HEK293 (cell line): ENCODE data around the gene IMP3.

ENCODE experiments used
- IKZF3 ChIP-seq: fragments of 450-650 bp; IDR thresholded peaks from 2 replicates; pipeline ENCODE4 v1.5.0; 2018; ENCODE audit warnings: missing biosample characterization, mild to moderate bottlenecking, missing genetic modification characterization, moderate library complexity
- KLF16 ChIP-seq: fragments of 450-650 bp; formaldehyde crosslinking; IDR thresholded peaks from 2 replicates; pipeline ENCODE4 v1.5.1; 2017; ENCODE audit warnings: missing biosample characterization, missing genetic modification characterization
- KLF8 ChIP-seq: fragments of 450-650 bp; formaldehyde crosslinking; IDR thresholded peaks from 2 replicates; pipeline ENCODE4 v1.5.1; 2016; ENCODE audit warnings: missing biosample characterization, missing genetic modification characterization
- KLF9 ChIP-seq: fragments of 450-650 bp; formaldehyde crosslinking; IDR thresholded peaks from 2 replicates; pipeline ENCODE4 v1.5.1; 2016; ENCODE audit warnings: missing biosample characterization, missing genetic modification characterization, low read depth
- RBAK ChIP-seq: fragments of 450-650 bp; formaldehyde crosslinking; IDR thresholded peaks from 2 replicates; pipeline ENCODE4 v1.5.1; 2016; ENCODE audit warnings: missing biosample characterization, missing genetic modification characterization
- SCRT1 ChIP-seq: fragments of 450-650 bp; formaldehyde crosslinking; IDR thresholded peaks from 2 replicates; pipeline ENCODE4 v1.5.1; 2016; ENCODE audit warnings: missing biosample characterization, missing genetic modification characterization, borderline replicate concordance
- SCRT2 ChIP-seq: fragments of 450-650 bp; formaldehyde crosslinking; IDR thresholded peaks from 2 replicates; pipeline ENCODE4 v1.5.1; 2016; ENCODE audit warnings: missing biosample characterization, missing genetic modification characterization
- SP3 ChIP-seq: fragments of 450-650 bp; formaldehyde crosslinking; IDR thresholded peaks from 2 replicates; pipeline ENCODE4 v1.5.1; 2016; ENCODE audit warnings: missing biosample characterization, missing genetic modification characterization
- ZBTB7A ChIP-seq: fragments of 450-650 bp; formaldehyde crosslinking; IDR thresholded peaks from 2 replicates; pipeline ENCODE4 v1.5.1; 2016; ENCODE audit warnings: low read depth, missing biosample characterization, missing genetic modification characterization
- ZEB2 ChIP-seq: fragments of 450-650 bp; formaldehyde crosslinking; IDR thresholded peaks from 2 replicates; pipeline ENCODE4 v1.5.1; 2016; ENCODE audit warnings: missing biosample characterization, missing genetic modification characterization
- ZFP37 ChIP-seq: fragments of 450-650 bp; formaldehyde crosslinking; IDR thresholded peaks from 2 replicates; pipeline ENCODE4 v1.5.1; 2016; ENCODE audit warnings: missing biosample characterization, missing genetic modification characterization
- ZNF10 ChIP-seq: fragments of 450-650 bp; formaldehyde crosslinking; IDR thresholded peaks from 2 replicates; pipeline ENCODE4 v1.5.1; 2017; ENCODE audit warnings: missing biosample characterization, missing genetic modification characterization
- ZNF140 ChIP-seq: fragments of 450-650 bp; formaldehyde crosslinking; IDR thresholded peaks from 2 replicates; pipeline ENCODE4 v1.5.1; 2016; ENCODE audit warnings: missing biosample characterization, missing genetic modification characterization
- ZNF175 ChIP-seq: fragments of 450-650 bp; formaldehyde crosslinking; IDR thresholded peaks from 2 replicates; pipeline ENCODE4 v1.5.1; 2016; ENCODE audit warnings: missing biosample characterization, missing genetic modification characterization
- ZNF211 ChIP-seq: fragments of 450-650 bp; formaldehyde crosslinking; IDR thresholded peaks from 2 replicates; pipeline ENCODE4 v1.5.1; 2016; ENCODE audit warnings: low read depth, missing biosample characterization, missing genetic modification characterization
- ZNF324 ChIP-seq: fragments of 450-650 bp; formaldehyde crosslinking; IDR thresholded peaks from 2 replicates; pipeline ENCODE4 v1.5.1; 2016; ENCODE audit warnings: missing biosample characterization, missing genetic modification characterization
- ZNF394 ChIP-seq: fragments of 450-650 bp; formaldehyde crosslinking; IDR thresholded peaks from 2 replicates; pipeline ENCODE4 v1.5.1; 2016; ENCODE audit warnings: missing biosample characterization, missing genetic modification characterization, mild to moderate bottlenecking, moderate library complexity, borderline replicate concordance
- ZNF426 ChIP-seq: fragments of 450-650 bp; formaldehyde crosslinking; IDR thresholded peaks from 2 replicates; pipeline ENCODE4 v1.5.1; 2017; ENCODE audit warnings: missing biosample characterization, missing genetic modification characterization, mild to moderate bottlenecking, inconsistent platforms, moderate library complexity
- ZNF521 ChIP-seq: fragments of 450-650 bp; formaldehyde crosslinking; IDR thresholded peaks from 2 replicates; pipeline ENCODE4 v1.5.1; 2017; ENCODE audit warnings: missing biosample characterization, mild to moderate bottlenecking, missing genetic modification characterization
- ZNF555 ChIP-seq: fragments of 450-650 bp; formaldehyde crosslinking; conservative IDR thresholded peaks from 2 replicates; pipeline ENCODE4 v1.5.1; 2017; ENCODE audit warnings: missing biosample characterization, mild to moderate bottlenecking, missing genetic modification characterization, inconsistent platforms
- ZNF558 ChIP-seq: fragments of 450-650 bp; formaldehyde crosslinking; IDR thresholded peaks from 2 replicates; pipeline ENCODE4 v1.5.1; 2016; ENCODE audit warnings: missing biosample characterization, missing genetic modification characterization
- ZNF621 ChIP-seq: fragments of 450-650 bp; formaldehyde crosslinking; IDR thresholded peaks from 2 replicates; pipeline ENCODE4 v1.5.1; 2017; ENCODE audit warnings: missing biosample characterization, missing genetic modification characterization
- ZNF664 ChIP-seq: fragments of 450-650 bp; formaldehyde crosslinking; IDR thresholded peaks from 2 replicates; pipeline ENCODE4 v1.5.1; 2016; ENCODE audit warnings: missing biosample characterization, missing genetic modification characterization
- ZNF792 ChIP-seq: fragments of 450-650 bp; formaldehyde crosslinking; IDR thresholded peaks from 2 replicates; pipeline ENCODE4 v1.5.1; 2016; ENCODE audit warnings: missing biosample characterization, missing genetic modification characterization
- ZNF837 ChIP-seq: fragments of 450-650 bp; formaldehyde crosslinking; IDR thresholded peaks from 2 replicates; pipeline ENCODE4 v1.5.1; 2016; ENCODE audit warnings: missing biosample characterization, missing genetic modification characterization
- ZXDB ChIP-seq: fragments of 450-650 bp; formaldehyde crosslinking; IDR thresholded peaks from 2 replicates; pipeline ENCODE4 v1.5.1; 2016; ENCODE audit warnings: missing biosample characterization, missing genetic modification characterization
- TF ChIP-seq, protein P1 (sequence below): fragments of 450-650 bp; formaldehyde crosslinking; IDR thresholded peaks from 2 replicates; pipeline ENCODE4 v1.5.1; 2016; ENCODE audit warnings: missing biosample characterization, missing genetic modification characterization
- TF ChIP-seq, protein P2 (sequence below): fragments of 450-650 bp; formaldehyde crosslinking; IDR thresholded peaks from 2 replicates; pipeline ENCODE4 v1.5.1; 2016; ENCODE audit warnings: missing biosample characterization, missing genetic modification characterization
- TF ChIP-seq, protein P3 (sequence below): fragments of 450-650 bp; formaldehyde crosslinking; optimal IDR thresholded peaks from 2 replicates; pipeline ENCODE3; 2016; ENCODE audit warnings: missing biosample characterization, mild to moderate bottlenecking, missing genetic modification characterization
- TF ChIP-seq, protein P4 (sequence below): fragments of 450-650 bp; formaldehyde crosslinking; IDR thresholded peaks from 2 replicates; pipeline ENCODE4 v1.5.1; 2016; ENCODE audit warnings: missing biosample characterization, missing genetic modification characterization
- TF ChIP-seq, protein P5 (sequence below): fragments of 450-650 bp; formaldehyde crosslinking; IDR thresholded peaks from 2 replicates; pipeline ENCODE4 v1.5.0; 2017; ENCODE audit warnings: missing biosample characterization, missing genetic modification characterization, borderline replicate concordance

The IMP3 gene

DNA sequence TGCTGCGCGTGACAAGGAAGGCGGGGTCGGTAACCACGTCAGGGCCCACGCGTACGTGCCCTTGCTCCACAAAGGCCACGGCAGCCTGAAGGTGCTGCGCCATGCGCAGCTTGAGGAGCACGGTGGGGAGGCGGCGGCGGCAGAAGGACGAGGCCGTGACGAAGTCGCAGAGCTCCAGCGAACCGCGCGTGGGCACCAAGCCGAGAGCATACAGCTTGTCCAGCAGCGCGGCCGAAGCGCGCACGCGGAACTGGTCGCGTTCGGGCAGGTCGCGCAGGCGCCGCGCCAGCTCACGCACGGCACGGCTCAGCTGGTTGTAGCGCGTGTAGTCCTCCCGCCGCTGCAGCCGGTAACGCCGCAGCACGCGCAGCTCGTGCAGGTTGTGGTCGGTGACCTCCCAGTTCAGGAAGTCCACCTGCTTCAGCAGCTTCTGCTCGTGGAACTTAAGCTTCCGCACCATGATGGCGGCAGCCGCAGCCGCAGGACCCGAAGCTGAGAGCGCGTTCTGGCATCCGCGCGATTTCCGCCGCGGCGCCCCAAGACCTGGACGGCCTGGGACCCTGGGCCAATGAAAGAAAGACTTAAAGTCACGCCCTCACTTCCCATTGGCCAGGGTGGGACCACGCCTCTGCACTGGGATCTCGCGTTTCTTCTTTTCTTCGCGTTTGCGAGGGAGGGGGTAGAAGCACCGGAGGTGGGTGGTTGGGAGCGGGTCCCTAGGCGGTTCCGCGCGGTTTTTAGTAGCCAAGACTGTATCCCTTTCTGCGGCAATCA is at the start of gene IMP3 (continued):
- TF ChIP-seq ZNF521: no peak
- no peak for TF ChIP-seq ZNF621 (tag by site-specific recombination)
- peak; percentile 87 for TF ChIP-seq ZNF792 (tag by site-specific recombination)
- TF ChIP-seq ZNF175 (tag by site-specific recombination): no peak
- TF ChIP-seq ZXDB: peak; percentile 78
- TF ChIP-seq KLF8 (tag by site-specific recombination): peak; percentile 86
- TF ChIP-seq SCRT2: peak; percentile 56; the same call in 1 of the 2 replicates
- 0 out of 2 replicates have a peak, but pooled peaks have one; percentile 50 for TF ChIP-seq ZNF837 (tag by site-specific recombination)
- TF ChIP-seq, protein P1, sequence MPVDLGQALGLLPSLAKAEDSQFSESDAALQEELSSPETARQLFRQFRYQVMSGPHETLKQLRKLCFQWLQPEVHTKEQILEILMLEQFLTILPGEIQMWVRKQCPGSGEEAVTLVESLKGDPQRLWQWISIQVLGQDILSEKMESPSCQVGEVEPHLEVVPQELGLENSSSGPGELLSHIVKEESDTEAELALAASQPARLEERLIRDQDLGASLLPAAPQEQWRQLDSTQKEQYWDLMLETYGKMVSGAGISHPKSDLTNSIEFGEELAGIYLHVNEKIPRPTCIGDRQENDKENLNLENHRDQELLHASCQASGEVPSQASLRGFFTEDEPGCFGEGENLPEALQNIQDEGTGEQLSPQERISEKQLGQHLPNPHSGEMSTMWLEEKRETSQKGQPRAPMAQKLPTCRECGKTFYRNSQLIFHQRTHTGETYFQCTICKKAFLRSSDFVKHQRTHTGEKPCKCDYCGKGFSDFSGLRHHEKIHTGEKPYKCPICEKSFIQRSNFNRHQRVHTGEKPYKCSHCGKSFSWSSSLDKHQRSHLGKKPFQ (tag by site-specific recombination): peak; percentile 45; the same call in 1 of the 2 replicates
- TF ChIP-seq ZNF664 (tag by site-specific recombination): no peak
- TF ChIP-seq, protein P2, sequence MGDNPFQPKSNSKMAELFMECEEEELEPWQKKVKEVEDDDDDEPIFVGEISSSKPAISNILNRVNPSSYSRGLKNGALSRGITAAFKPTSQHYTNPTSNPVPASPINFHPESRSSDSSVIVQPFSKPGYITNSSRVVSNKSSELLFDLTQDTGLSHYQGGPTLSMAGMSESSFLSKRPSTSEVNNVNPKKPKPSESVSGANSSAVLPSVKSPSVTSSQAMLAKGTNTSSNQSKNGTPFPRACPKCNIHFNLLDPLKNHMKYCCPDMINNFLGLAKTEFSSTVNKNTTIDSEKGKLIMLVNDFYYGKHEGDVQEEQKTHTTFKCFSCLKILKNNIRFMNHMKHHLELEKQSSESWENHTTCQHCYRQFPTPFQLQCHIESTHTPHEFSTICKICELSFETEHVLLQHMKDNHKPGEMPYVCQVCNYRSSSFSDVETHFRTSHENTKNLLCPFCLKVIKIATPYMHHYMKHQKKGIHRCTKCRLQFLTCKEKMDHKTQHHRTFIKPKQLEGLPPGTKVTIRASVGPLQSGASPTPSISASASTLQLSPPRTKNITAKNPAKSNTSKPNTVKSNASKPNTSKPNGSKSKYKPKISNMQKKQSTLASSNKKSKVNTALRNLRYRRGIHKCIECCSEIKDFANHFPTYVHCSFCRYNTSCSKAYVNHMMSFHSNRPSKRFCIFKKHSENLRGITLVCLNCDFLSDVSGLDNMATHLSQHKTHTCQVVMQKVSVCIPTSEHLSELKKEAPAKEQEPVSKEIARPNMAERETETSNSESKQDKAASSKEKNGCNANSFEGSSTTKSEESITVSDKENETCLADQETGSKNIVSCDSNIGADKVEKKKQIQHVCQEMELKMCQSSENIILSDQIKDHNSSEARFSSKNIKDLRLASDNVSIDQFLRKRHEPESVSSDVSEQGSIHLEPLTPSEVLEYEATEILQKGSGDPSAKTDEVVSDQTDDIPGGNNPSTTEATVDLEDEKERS (tag by site-specific recombination): no peak
- TF ChIP-seq, protein P3, sequence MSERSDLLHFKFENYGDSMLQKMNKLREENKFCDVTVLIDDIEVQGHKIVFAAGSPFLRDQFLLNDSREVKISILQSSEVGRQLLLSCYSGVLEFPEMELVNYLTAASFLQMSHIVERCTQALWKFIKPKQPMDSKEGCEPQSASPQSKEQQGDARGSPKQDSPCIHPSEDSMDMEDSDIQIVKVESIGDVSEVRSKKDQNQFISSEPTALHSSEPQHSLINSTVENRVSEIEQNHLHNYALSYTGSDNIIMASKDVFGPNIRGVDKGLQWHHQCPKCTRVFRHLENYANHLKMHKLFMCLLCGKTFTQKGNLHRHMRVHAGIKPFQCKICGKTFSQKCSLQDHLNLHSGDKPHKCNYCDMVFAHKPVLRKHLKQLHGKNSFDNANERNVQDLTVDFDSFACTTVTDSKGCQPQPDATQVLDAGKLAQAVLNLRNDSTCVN (tag by site-specific recombination): peak; percentile 100
- TF ChIP-seq KLF9 (tag by site-specific recombination): peak; percentile 50; the same call in 1 of the 2 replicates
- TF ChIP-seq RBAK (tag by site-specific recombination): no peak
- TF ChIP-seq ZNF211: no peak
- TF ChIP-seq ZNF324: peak; percentile 21; the same call in 1 of the 2 replicates
- TF ChIP-seq, protein P4, sequence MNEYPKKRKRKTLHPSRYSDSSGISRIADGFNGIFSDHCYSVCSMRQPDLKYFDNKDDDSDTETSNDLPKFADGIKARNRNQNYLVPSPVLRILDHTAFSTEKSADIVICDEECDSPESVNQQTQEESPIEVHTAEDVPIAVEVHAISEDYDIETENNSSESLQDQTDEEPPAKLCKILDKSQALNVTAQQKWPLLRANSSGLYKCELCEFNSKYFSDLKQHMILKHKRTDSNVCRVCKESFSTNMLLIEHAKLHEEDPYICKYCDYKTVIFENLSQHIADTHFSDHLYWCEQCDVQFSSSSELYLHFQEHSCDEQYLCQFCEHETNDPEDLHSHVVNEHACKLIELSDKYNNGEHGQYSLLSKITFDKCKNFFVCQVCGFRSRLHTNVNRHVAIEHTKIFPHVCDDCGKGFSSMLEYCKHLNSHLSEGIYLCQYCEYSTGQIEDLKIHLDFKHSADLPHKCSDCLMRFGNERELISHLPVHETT (tag by site-specific recombination): no peak
- no peak; the same call in 1 of the 2 replicates for TF ChIP-seq ZNF394 (tag by site-specific recombination)
- TF ChIP-seq SP3 (tag by site-specific recombination): peak; percentile 96
- TF ChIP-seq ZEB2 (tag by site-specific recombination): peak; percentile 86
- no peak for TF ChIP-seq ZNF555
- TF ChIP-seq SCRT1 (tag by site-specific recombination): no peak
- TF ChIP-seq ZNF10 (tag by site-specific recombination): no peak
- TF ChIP-seq, protein P5, sequence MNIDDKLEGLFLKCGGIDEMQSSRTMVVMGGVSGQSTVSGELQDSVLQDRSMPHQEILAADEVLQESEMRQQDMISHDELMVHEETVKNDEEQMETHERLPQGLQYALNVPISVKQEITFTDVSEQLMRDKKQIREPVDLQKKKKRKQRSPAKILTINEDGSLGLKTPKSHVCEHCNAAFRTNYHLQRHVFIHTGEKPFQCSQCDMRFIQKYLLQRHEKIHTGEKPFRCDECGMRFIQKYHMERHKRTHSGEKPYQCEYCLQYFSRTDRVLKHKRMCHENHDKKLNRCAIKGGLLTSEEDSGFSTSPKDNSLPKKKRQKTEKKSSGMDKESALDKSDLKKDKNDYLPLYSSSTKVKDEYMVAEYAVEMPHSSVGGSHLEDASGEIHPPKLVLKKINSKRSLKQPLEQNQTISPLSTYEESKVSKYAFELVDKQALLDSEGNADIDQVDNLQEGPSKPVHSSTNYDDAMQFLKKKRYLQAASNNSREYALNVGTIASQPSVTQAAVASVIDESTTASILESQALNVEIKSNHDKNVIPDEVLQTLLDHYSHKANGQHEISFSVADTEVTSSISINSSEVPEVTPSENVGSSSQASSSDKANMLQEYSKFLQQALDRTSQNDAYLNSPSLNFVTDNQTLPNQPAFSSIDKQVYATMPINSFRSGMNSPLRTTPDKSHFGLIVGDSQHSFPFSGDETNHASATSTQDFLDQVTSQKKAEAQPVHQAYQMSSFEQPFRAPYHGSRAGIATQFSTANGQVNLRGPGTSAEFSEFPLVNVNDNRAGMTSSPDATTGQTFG (tag by site-specific recombination): no peak
- TF ChIP-seq ZNF140 (tag by site-specific recombination): no peak; the same call in 1 of the 2 replicates
- TF ChIP-seq ZFP37 (tag by site-specific recombination): peak; percentile 87
- TF ChIP-seq ZNF426 (tag by site-specific recombination): no peak
- peak; percentile 70; the same call in 1 of the 2 replicates for TF ChIP-seq ZBTB7A
- TF ChIP-seq KLF16 (tag by site-specific recombination): peak; percentile 96
- TF ChIP-seq ZNF558 (tag by site-specific recombination): no peak
- no peak for TF ChIP-seq IKZF3 (tag by site-specific recombination)
